Panc1 (cell line): ENCODE measurements around the gene TATDN3. TPM values are rescaled to one million over a fixed set of nuclear protein-coding genes. Genes with fewer than 3 reads are reported as not detected.

ENCODE experiments used
- ATAC-seq: fragments of 200-7000 bp; cut with Tn5 transposase; 2 replicates; pipeline ENCODE4 v1.9.1; 2020; ENCODE audit warnings: mild to moderate bottlenecking, moderate library complexity
- BruUV-seq: library from RNA; stranded (reverse); fragments of 400-500 nt; replicated peaks from 2 replicates; lab custom pipeline; 2021; lab: Mats Ljungman, UMichigan
- CTCF ChIA-PET: fragments of 300-600 bp; sonication (Branson Sonifier 250); formaldehyde crosslinking; loops from one replicate; lab custom pipeline; 2022; ENCODE audit warnings: antibody characterized with exemption; lab: Charles Lee
- POLR2A ChIA-PET: fragments of 300-600 bp; sonication (Branson Sonifier 250); formaldehyde crosslinking; loops from one replicate; lab custom pipeline; 2022; ENCODE audit warnings: antibody characterized with exemption; lab: Charles Lee
- DNase-seq: peaks from one replicate; pipeline ENCODE4 v3.0.0-alpha.2; 2010; ENCODE audit warnings: low read depth, low spot score
- H3K27ac ChIP-seq: 2 replicates; pipeline ENCODE4 v1.5.1; 2011; ENCODE audit warnings: mild to moderate bottlenecking, low read length, inconsistent platforms
- H3K27me3 ChIP-seq: fragments of 200-500 bp; sonication (Bioruptor generic); 2 replicates; pipeline ENCODE4 v1.6.0; 2014; ENCODE audit warnings: low read length, inconsistent platforms; ENCODE audit not compliant: control insufficient read depth, insufficient read depth
- H3K36me3 ChIP-seq: fragments of 200-500 bp; sonication (Bioruptor generic); 2 replicates; pipeline ENCODE4 v1.5.1; 2014; ENCODE audit warnings: inconsistent platforms, mild to moderate bottlenecking, low read length, moderate library complexity; ENCODE audit not compliant: control insufficient read depth, insufficient read depth
- H3K4me1 ChIP-seq: 2 replicates; pipeline ENCODE4 v1.5.1; 2011; ENCODE audit warnings: inconsistent platforms, mild to moderate bottlenecking, low read length, moderate library complexity; ENCODE audit not compliant: control insufficient read depth, insufficient read depth
- H3K4me3 ChIP-seq, 2 experiments: 2 replicates each; pipeline ENCODE4 v1.5.1; 2011 to 2012; ENCODE audit warnings: low read depth in 2 of 2, low read length in 2 of 2, mild to moderate bottlenecking in 2 of 2, inconsistent platforms in 1 of 2, moderate library complexity in 1 of 2
- H3K9me3 ChIP-seq: fragments of 200-500 bp; sonication (Bioruptor generic); 2 replicates; pipeline ENCODE4 v1.5.1; 2014; ENCODE audit warnings: low read depth, mild to moderate bottlenecking, inconsistent platforms, low read length, moderate library complexity; ENCODE audit not compliant: control insufficient read depth, insufficient read depth
- CTCF ChIP-seq: fragments of 450-650 bp; IDR thresholded peaks from 2 replicates; pipeline ENCODE4 v1.5.1; 2017; ENCODE audit warnings: mild to moderate bottlenecking
- POLR2AphosphoS5 ChIP-seq: IDR thresholded peaks from 2 replicates; pipeline ENCODE4 v1.6.1; 2012; ENCODE audit warnings: mild to moderate bottlenecking, low read depth, low read length, moderate library complexity
- REST ChIP-seq, 2 experiments: IDR thresholded peaks; 2 replicates each; pipeline ENCODE4 v1.6.1; 2011 to 2012; ENCODE audit warnings: low read depth in 2 of 2, control low read depth in 1 of 2, low read length in 1 of 2, mild to moderate bottlenecking in 1 of 2, moderate library complexity in 1 of 2; ENCODE audit not compliant: insufficient read depth in 1 of 2
- SIN3A ChIP-seq: IDR thresholded peaks from 2 replicates; pipeline ENCODE4 v1.6.1; 2012; ENCODE audit warnings: low read depth, mild to moderate bottlenecking, low read length, moderate library complexity, borderline replicate concordance; ENCODE audit not compliant: insufficient read depth
- TCF7L2 ChIP-seq: IDR thresholded peaks from 2 replicates; pipeline ENCODE4 v1.6.1; 2011; ENCODE audit warnings: mild to moderate bottlenecking, low read depth, low read length, inconsistent platforms
- in situ Hi-C: cut with HindIII; loops from 2 replicates; pipeline ENCODE4 v1.10.0; 2016; ENCODE audit warnings: low sequenced_read_pairs, low pct_unique_long_range_greater_than_20kb
- intact Hi-C: fragments of 100-400 bp; cut with micrococcal nuclease; formaldehyde crosslinking; loops from one replicate; pipeline ENCODE4 v1.10.0; 2022; ENCODE audit not compliant: unreplicated experiment
- total RNA-seq: library from RNA; stranded (reverse); gene quantifications from one replicate; pipeline ENCODE4 v1.2.1, GENCODE V29; 2021; ENCODE audit not compliant: unreplicated experiment

The TATDN3 gene
- total RNA-seq, 1 experiment from 2014 or later = 9.5 TPM

- POLR2A ChIA-PET = interaction anchor here (0.6 kb wide), 2 partner anchors 52 to 110 kb away, joined by 3 to 4 read pairs; no protein-coding TSS in a partner anchor
- TF ChIP-seq SIN3A (no peak), REST (IDR thresholded peaks at IDR 0.05; ENCODE audit: insufficient read depth in 1 of 2, low read depth in 2 of 2, low read length in 1 of 2) (no peak), TCF7L2 (no peak), CTCF (no peak), POLR2AphosphoS5 (no peak)
- no TSS peak for BruUV-seq
- H3K4me3 ChIP-seq = no peak overlapping the region
- no peak overlapping the region for H3K27ac ChIP-seq
- H3K4me1 ChIP-seq = no peaks in the 10 kb centered on the region
- DNase-seq (no peak), ATAC-seq (no peak)
- no peaks in the 10 kb centered on the region for H3K36me3 ChIP-seq
- intact Hi-C loops (no loop called here), in situ Hi-C loops (no loop called here)
- CTCF ChIA-PET = interaction anchor here (0.6 to 0.8 kb wide), 2 partner anchors 51 to 158 kb away, joined by 3 to 7 read pairs; no protein-coding TSS in a partner anchor
- H3K27me3 ChIP-seq = no peaks in the 10 kb centered on the region
- peaks cover 12% of the 10 kb centered on the region for H3K9me3 ChIP-seq
Observed at GRCh38 chr1:212822956-212823355, 31.3 kb downstream of the TATDN3 start.

- ATAC-seq (no peak), DNase-seq (no peak)
- no peaks in the 10 kb centered on the region for H3K36me3 ChIP-seq
- BruUV-seq = no TSS peak
- H3K9me3 ChIP-seq = peaks cover 12% of the 10 kb centered on the region
- in situ Hi-C loops = no loop called here
- H3K27ac ChIP-seq = no peak overlapping the region
- H3K27me3 ChIP-seq = no peaks in the 10 kb centered on the region
- POLR2A ChIA-PET = no interaction called here
- H3K4me3 ChIP-seq = no peak overlapping the region
- no peaks in the 10 kb centered on the region for H3K4me1 ChIP-seq
- CTCF ChIA-PET = no interaction called here
- intact Hi-C loops = no loop called here
- TF ChIP-seq REST (IDR thresholded peaks at IDR 0.05; ENCODE audit: insufficient read depth in 1 of 2, low read depth in 2 of 2, low read length in 1 of 2) = no peak
- TF ChIP-seq CTCF = no peak
- TF ChIP-seq POLR2AphosphoS5 = no peak
- no peak for TF ChIP-seq SIN3A
- no peak for TF ChIP-seq TCF7L2
Observed at GRCh38 chr1:212824201-212824600, 32.5 kb downstream of the TATDN3 start.
